Hepatocyte (in vitro differentiated cells): ENCODE results near the gene TOR1AIP2. TPM values are rescaled to one million over a fixed set of nuclear protein-coding genes. Genes with fewer than 3 reads are reported as not detected.
A peak's percentile ranks its signal among the peaks of the same experiment; 100 is the strongest.

Experiments used
- DNase-seq: peaks from one replicate; pipeline ENCODE4 v3.0.0-alpha.2; 2016; ENCODE audit warnings: low spot score
- H2AFZ ChIP-seq: fragments of 200-600 bp; sonication (generic); 2 replicates; pipeline ENCODE4 v1.6.0; 2016; ENCODE audit warnings: antibody characterized with exemption, mild to moderate bottlenecking
- H3K27ac ChIP-seq: fragments of 200-600 bp; sonication (generic); 2 replicates; pipeline ENCODE4 v1.5.1; 2016; ENCODE audit warnings: mild to moderate bottlenecking
- H3K27me3 ChIP-seq: fragments of 200-600 bp; sonication (generic); 2 replicates; pipeline ENCODE4 v1.6.1; 2016
- H3K36me3 ChIP-seq: fragments of 200-600 bp; sonication (generic); replicated peaks from 2 replicates; pipeline ENCODE4 v1.5.1; 2016; ENCODE audit warnings: low read depth; ENCODE audit not compliant: insufficient read depth
- H3K4me1 ChIP-seq: fragments of 200-600 bp; sonication (generic); 2 replicates; pipeline ENCODE4 v1.5.1; 2016; ENCODE audit warnings: mild to moderate bottlenecking, moderate library complexity; ENCODE audit not compliant: insufficient read depth
- H3K4me2 ChIP-seq: fragments of 200-600 bp; sonication (generic); 2 replicates; pipeline ENCODE4 v1.6.0; 2016
- H3K4me3 ChIP-seq: fragments of 200-600 bp; sonication (generic); 2 replicates; pipeline ENCODE4 v1.5.1; 2016; ENCODE audit warnings: mild to moderate bottlenecking
- H3K79me2 ChIP-seq: fragments of 200-600 bp; sonication (generic); 2 replicates; pipeline ENCODE4 v1.6.0; 2017; ENCODE audit warnings: mild to moderate bottlenecking
- H3K9me2 ChIP-seq: fragments of 200-600 bp; sonication (generic); replicated peaks from 2 replicates; pipeline ENCODE4 v1.6.0; 2017; ENCODE audit warnings: mild to moderate bottlenecking; ENCODE audit not compliant: insufficient read depth
- H3K9me3 ChIP-seq: fragments of 200-600 bp; sonication (generic); 2 replicates; pipeline ENCODE4 v1.5.1; 2016; ENCODE audit warnings: low read depth, mild to moderate bottlenecking
- H4K20me1 ChIP-seq: fragments of 200-600 bp; sonication (generic); 2 replicates; pipeline ENCODE4 v1.6.0; 2016; ENCODE audit warnings: mild to moderate bottlenecking; ENCODE audit not compliant: insufficient read depth, poor library complexity, severe bottlenecking
- EZH2 ChIP-seq: fragments of 200-600 bp; sonication (generic); IDR thresholded peaks from 2 replicates; pipeline ENCODE4 v1.6.1; 2016; ENCODE audit warnings: antibody characterized with exemption, mild to moderate bottlenecking, borderline replicate concordance
- EZH2phosphoT487 ChIP-seq: fragments of 200-600 bp; sonication (generic); IDR thresholded peaks from one replicate; pipeline ENCODE4 v1.6.1; 2018; ENCODE audit warnings: antibody characterized with exemption, mild to moderate bottlenecking, low read depth, moderate library complexity; ENCODE audit not compliant: unreplicated experiment, severe bottlenecking
- WGBS: methylation state at CpG from one replicate; pipeline ENCODE4 v1.1.6; 2016; ENCODE audit warnings: low lambda C conversion rate; ENCODE audit errors: missing lambda C conversion rate; 5-methylcytosine and 5-hydroxymethylcytosine counted together
- polyA plus RNA-seq: library from polyadenylated mRNA; unstranded; fragments of >200 nt; fragmentation: Nextera tagmentation; extraction: Ambion mirVana; gene quantifications from 2 replicates; pipeline ENCODE4 v1.2.1, GENCODE V29; 2016
- total RNA-seq: library from RNA; depleted of rRNA; stranded (reverse); fragments of >200 nt; gene quantifications from 2 replicates; pipeline ENCODE4 v1.2.3, GENCODE V29; 2014
- TF ChIP-seq, protein P1 (sequence below): fragments of 200-600 bp; sonication (generic); IDR thresholded peaks from 2 replicates; pipeline ENCODE4 v1.5.1; 2016; ENCODE audit warnings: antibody characterized with exemption, mild to moderate bottlenecking; ENCODE audit not compliant: poor library complexity

TOR1AIP2 gene
- total and polyA plus RNA-seq, 2 experiments from 2014 or later = 36.6 to 158 TPM

DNA sequence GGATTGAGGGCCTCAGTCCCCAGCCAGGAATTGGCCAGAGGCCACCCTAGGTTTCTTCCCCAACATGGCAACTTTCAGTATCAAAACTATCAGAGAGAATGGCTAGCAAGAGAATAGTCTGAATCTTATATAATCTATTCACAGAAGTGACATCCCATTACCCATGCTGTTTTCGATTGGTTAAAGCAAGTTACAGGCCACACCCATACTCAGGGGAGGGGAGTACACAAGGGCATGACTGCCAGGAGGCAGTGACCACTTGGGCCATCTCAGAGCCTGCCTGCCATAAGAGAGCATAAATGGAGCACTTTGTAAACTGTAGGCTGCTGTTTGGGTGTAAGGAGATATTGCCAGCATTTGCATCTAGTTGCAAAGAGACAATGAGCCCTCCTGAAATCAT lies 69.1 kb downstream of the TOR1AIP2 start:
- H3K4me1 ChIP-seq = peaks cover 8% of the 10 kb centered on the region
- no peaks in the 10 kb centered on the region for H3K36me3 ChIP-seq
- WGBS = 91% methylated on average over 1 of the region's 1 CpG
- H3K4me3 ChIP-seq = no peak overlapping the region
- peak overlapping the region; percentile 60 for H3K27ac ChIP-seq
- no peak for DNase-seq
- H3K9me3 ChIP-seq = no peaks in the 10 kb centered on the region
- no peaks in the 10 kb centered on the region for H3K9me2 ChIP-seq
- H2AFZ ChIP-seq = no peak overlapping the region
- TF ChIP-seq EZH2 (no peak), EZH2phosphoT487 (no peak)
- TF ChIP-seq, protein P1, sequence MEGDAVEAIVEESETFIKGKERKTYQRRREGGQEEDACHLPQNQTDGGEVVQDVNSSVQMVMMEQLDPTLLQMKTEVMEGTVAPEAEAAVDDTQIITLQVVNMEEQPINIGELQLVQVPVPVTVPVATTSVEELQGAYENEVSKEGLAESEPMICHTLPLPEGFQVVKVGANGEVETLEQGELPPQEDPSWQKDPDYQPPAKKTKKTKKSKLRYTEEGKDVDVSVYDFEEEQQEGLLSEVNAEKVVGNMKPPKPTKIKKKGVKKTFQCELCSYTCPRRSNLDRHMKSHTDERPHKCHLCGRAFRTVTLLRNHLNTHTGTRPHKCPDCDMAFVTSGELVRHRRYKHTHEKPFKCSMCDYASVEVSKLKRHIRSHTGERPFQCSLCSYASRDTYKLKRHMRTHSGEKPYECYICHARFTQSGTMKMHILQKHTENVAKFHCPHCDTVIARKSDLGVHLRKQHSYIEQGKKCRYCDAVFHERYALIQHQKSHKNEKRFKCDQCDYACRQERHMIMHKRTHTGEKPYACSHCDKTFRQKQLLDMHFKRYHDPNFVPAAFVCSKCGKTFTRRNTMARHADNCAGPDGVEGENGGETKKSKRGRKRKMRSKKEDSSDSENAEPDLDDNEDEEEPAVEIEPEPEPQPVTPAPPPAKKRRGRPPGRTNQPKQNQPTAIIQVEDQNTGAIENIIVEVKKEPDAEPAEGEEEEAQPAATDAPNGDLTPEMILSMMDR = no peak
- no peaks in the 10 kb centered on the region for H3K79me2 ChIP-seq
- H4K20me1 ChIP-seq = no peaks in the 10 kb centered on the region
- H3K27me3 ChIP-seq = no peaks in the 10 kb centered on the region
- H3K4me2 ChIP-seq = no peak overlapping the region

DNA sequence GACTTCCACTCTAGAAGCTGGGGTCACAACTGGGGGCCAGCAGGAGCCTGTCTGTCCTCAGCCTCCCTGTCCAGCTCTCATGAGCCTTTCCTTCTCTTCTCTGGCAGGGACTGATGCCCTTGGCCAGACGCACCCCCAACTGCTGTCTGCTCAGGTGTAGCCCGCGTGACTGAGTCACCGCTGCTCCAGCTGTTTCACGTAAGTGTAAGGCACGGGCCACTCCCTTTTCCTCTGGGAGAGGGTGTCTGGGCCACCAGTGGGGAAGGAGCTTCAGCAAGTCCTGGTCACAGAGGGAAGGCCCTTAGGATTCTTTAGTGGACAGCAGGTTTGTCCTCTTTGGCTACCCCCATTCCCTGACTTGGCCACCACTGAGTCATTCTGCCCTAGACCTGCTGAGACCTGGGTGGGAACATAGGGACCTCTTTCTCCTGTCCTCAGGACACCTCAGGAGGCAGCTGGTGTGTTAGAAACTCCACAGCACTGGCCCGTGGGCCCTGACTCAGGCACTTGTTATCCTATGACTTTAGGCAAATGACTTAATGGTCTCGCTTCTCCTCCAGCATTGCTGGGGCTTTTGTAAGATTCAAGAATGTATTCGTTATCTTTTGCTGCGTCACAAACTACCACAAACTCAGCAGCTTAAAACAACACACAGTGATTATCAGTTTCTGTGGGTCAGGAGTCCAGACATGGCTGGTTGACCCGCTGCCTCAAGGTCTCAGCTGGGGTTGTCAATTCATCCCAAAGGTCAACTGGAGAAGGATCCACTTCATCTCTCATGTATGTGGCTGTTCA lies 69.7 kb downstream of the TOR1AIP2 start:
- H2AFZ ChIP-seq = no peak overlapping the region

DNA sequence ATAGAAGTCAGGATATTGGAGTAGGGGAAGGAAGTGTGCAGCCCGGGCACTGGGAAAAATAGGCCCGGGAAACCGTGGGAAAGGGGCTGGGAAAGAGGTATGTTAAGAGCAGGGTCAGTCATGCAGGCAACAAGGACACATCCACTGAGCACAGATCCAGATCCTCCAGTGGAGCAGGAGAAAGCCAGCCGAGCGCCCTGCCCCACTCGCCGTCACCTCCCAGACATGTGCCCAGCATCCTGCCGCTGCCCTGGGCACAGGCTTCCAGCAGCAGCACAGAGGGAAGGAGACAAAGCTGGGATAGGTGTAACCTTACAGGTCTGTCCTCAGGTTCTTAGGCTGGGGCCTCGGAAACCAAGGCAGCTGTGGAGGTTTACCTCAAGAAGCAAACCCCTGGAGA lies 70.3 kb downstream of the TOR1AIP2 start:
- H2AFZ ChIP-seq = no peak overlapping the region
- no peaks in the 10 kb centered on the region for H3K27me3 ChIP-seq
- peaks cover 8% of the 10 kb centered on the region for H3K4me1 ChIP-seq
- H3K4me2 ChIP-seq = no peak overlapping the region
- no peak overlapping the region for H3K4me3 ChIP-seq
- H3K27ac ChIP-seq = peak overlapping the region; percentile 83
- TF ChIP-seq EZH2phosphoT487 (no peak), EZH2 (no peak)
- TF ChIP-seq, protein P1 = no peak
- H4K20me1 ChIP-seq = no peaks in the 10 kb centered on the region
- no peaks in the 10 kb centered on the region for H3K9me3 ChIP-seq
- WGBS = 88% methylated on average over 9 of the region's 9 CpGs
- no peaks in the 10 kb centered on the region for H3K36me3 ChIP-seq
- DNase-seq = no peak
- H3K9me2 ChIP-seq = no peaks in the 10 kb centered on the region
- H3K79me2 ChIP-seq = no peaks in the 10 kb centered on the region

More for the DNA sequence above, 69.7 kb downstream of the TOR1AIP2 start:
- no peaks in the 10 kb centered on the region for H3K9me2 ChIP-seq
- H3K27ac ChIP-seq = peak overlapping the region; percentile 83
- TF ChIP-seq EZH2 (no peak), EZH2phosphoT487 (no peak)
- TF ChIP-seq, protein P1 = no peak
- H3K79me2 ChIP-seq = no peaks in the 10 kb centered on the region
- no peaks in the 10 kb centered on the region for H3K9me3 ChIP-seq
- no peak overlapping the region for H3K4me2 ChIP-seq
- no peaks in the 10 kb centered on the region for H3K27me3 ChIP-seq
- WGBS = 71% methylated on average over 11 of the region's 11 CpGs
- DNase-seq = peak; percentile 73
- no peak overlapping the region for H3K4me3 ChIP-seq
- no peaks in the 10 kb centered on the region for H3K36me3 ChIP-seq
- no peaks in the 10 kb centered on the region for H4K20me1 ChIP-seq
- peaks cover 8% of the 10 kb centered on the region for H3K4me1 ChIP-seq
